Esophagus muscularis mucosa (tissue), 4 donors: ENCODE measurements around the gene MYRIP.

Experiments used
- CTCF ChIP-seq, 3 experiments: fragments of 200-600 bp in 2 of 3; fragments of 450-650 bp in 1 of 3; sonication (generic) in 2 of 3; IDR thresholded peaks; one replicate each; pipeline ENCODE4 v1.5.1; 2017 to 2019; ENCODE audit warnings: antibody characterized with exemption in 3 of 3, mild to moderate bottlenecking in 2 of 3, moderate library complexity in 1 of 3
- EP300 ChIP-seq: sonication (generic); formaldehyde crosslinking; IDR thresholded peaks from one replicate; pipeline ENCODE4 v1.6.1; 2017; ENCODE audit warnings: antibody characterized with exemption
- POLR2A ChIP-seq: fragments of 450-650 bp; IDR thresholded peaks from one replicate; pipeline ENCODE4 v1.6.1; 2017; ENCODE audit warnings: antibody characterized with exemption, moderate library complexity, mild to moderate bottlenecking, low read depth
- POLR2AphosphoS5 ChIP-seq, 2 donors: sonication (generic); formaldehyde crosslinking; IDR thresholded peaks; one replicate each; pipeline ENCODE4 v1.6.1; 2017; ENCODE audit warnings: antibody characterized with exemption in 2 of 2

GRCh38 chr3:40099871-40100270, 290.5 kb downstream of the MYRIP start:
- TF ChIP-seq EP300, result no peak
- no peak for TF ChIP-seq CTCF (IDR thresholded peaks at IDR 0.05)
- no peak for TF ChIP-seq POLR2A
- no peak for TF ChIP-seq POLR2AphosphoS5 (IDR thresholded peaks at IDR 0.05)
